ENCODE data around the gene CUL5.
A peak's percentile ranks its signal among the peaks of the same experiment; 100 is the strongest.

CUL5 gene

DNA sequence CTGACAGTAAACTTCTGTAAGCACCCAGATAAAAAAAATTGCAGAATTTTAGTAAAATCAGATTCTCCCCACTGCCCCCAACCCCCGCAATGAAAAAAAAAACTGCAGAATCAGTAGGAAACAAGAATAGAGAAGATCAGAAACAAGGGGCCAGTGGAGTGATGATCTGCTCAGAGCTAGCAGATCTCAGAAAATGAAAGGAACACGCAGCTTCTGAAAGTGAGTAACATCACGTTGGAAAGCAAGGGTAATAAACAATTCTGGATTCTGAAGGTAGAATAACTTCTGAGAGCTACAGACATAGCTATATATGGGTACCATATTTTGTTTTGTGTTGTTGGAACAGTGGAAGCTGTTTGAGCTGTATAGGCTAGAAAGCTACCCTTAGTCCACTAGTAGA is 135.9 kb downstream of the CUL5 start:
- H3K36me3 ChIP-seq (ENCODE audit: insufficient read depth), result no peaks in the 10 kb centered on the region
- H3K4me1 ChIP-seq (ENCODE audit: low read depth, poor library complexity, severe bottlenecking), result peaks cover 20% of the 10 kb centered on the region
- no peak overlapping the region for H3K4me3 ChIP-seq (IDR thresholded peaks at IDR 0.05; ENCODE audit: insufficient read depth, low read depth, low read length)
- H3K79me2 ChIP-seq (ENCODE audit: insufficient read depth, low read depth), result no peaks in the 10 kb centered on the region
- peak overlapping the region; percentile 35; the same call in 1 of the 2 replicates for H3K27ac ChIP-seq
- no peaks in the 10 kb centered on the region for H3K27me3 ChIP-seq (ENCODE audit: insufficient read depth, low read depth)
- peak overlapping the region; percentile 28 for H3K4me2 ChIP-seq
- no peak overlapping the region for H3K9ac ChIP-seq
- H4K20me1 ChIP-seq (ENCODE audit: insufficient read depth), result no peaks in the 10 kb centered on the region
- no peak for TF ChIP-seq CTCF (conservative IDR thresholded peaks at IDR 0.05; ENCODE audit: low read depth, low read length)
- H2AFZ ChIP-seq (ENCODE audit: low read depth), result no peak overlapping the region

DNA sequence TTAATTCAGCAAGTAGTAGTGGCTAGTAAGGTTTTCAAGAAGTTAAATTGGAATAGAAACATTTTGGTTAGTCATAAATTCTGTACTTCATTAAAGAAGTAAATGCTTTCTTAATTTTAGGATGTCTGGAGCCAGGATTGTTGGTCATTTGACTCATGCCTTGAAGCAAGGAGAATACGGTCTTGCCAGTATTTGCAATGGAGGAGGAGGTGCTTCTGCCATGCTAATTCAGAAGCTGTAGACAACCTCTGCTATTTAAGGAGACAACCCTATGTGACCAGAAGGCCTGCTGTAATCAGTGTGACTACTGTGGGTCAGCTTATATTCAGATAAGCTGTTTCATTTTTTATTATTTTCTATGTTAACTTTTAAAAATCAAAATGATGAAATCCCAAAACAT is 138.5 kb downstream of the CUL5 start:
- no peaks in the 10 kb centered on the region for H3K27me3 ChIP-seq (ENCODE audit: insufficient read depth, low read depth)
- TF ChIP-seq CTCF (conservative IDR thresholded peaks at IDR 0.05; ENCODE audit: low read depth, low read length), result no peak
- no peak overlapping the region for H3K4me3 ChIP-seq (IDR thresholded peaks at IDR 0.05; ENCODE audit: insufficient read depth, low read depth, low read length)
- H3K4me2 ChIP-seq, result no peak overlapping the region
- peaks cover 20% of the 10 kb centered on the region for H3K4me1 ChIP-seq (ENCODE audit: low read depth, poor library complexity, severe bottlenecking)
- H2AFZ ChIP-seq (ENCODE audit: low read depth), result no peak overlapping the region
- no peaks in the 10 kb centered on the region for H4K20me1 ChIP-seq (ENCODE audit: insufficient read depth)
- no peak overlapping the region for H3K9ac ChIP-seq
- H3K27ac ChIP-seq, result no peak overlapping the region
- H3K79me2 ChIP-seq (ENCODE audit: insufficient read depth, low read depth), result no peaks in the 10 kb centered on the region
- H3K36me3 ChIP-seq (ENCODE audit: insufficient read depth), result no peaks in the 10 kb centered on the region

DNA sequence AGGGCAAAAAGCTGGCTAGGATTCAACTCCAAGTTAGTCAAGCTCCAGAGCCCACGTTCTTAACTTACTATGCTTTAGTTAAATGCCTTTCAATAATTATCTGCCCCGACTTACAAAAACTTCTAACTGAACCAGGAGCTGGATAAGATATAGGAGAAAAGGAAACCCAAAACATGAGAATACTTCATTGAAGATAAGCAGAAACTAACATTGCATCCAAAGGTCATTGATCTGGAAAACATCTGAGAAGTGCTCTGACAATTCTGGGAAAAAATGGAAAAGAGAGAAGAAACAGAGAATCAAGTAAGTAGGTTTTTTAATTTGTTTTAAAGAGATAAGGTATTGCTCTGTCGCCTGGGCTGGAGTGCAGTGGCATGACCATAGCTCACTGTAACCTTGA is 139.9 kb downstream of the CUL5 start:
- Histone ChIP-seq H3K27ac (no peak overlapping the region), H3K9ac (no peak overlapping the region), H3K36me3 (ENCODE audit: insufficient read depth) (no peaks in the 10 kb centered on the region), H3K4me3 (IDR thresholded peaks at IDR 0.05; ENCODE audit: insufficient read depth, low read depth, low read length) (no peak overlapping the region), H3K4me2 (no peak overlapping the region), H4K20me1 (ENCODE audit: insufficient read depth) (no peaks in the 10 kb centered on the region), H3K4me1 (ENCODE audit: low read depth, poor library complexity, severe bottlenecking) (peaks cover 17% of the 10 kb centered on the region), H3K79me2 (ENCODE audit: insufficient read depth, low read depth) (no peaks in the 10 kb centered on the region), H2AFZ (ENCODE audit: low read depth) (no peak overlapping the region), H3K27me3 (ENCODE audit: insufficient read depth, low read depth) (no peaks in the 10 kb centered on the region)
- TF ChIP-seq CTCF (conservative IDR thresholded peaks at IDR 0.05; ENCODE audit: low read depth, low read length), result no peak

DNA sequence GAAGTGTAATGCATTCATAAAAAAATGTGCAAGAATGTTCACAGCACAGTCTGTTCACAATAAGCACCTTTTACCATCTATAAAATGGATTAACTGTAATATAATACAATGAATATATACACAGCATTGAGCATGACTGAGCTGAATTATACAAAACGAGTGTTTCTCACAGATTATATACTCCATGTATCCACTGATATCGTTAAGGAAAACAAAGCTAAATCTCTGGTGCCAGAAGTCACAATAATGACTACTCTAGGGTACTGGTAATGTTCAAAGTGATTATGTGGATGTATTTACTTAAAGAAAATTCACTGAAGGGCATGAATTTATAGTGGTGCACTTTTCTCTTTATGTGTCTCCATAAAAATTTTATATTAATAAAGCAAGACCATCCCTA is 145.9 kb downstream of the CUL5 start:
- no peaks in the 10 kb centered on the region for H3K79me2 ChIP-seq (ENCODE audit: insufficient read depth, low read depth)

More for the DNA sequence above, 145.9 kb downstream of the CUL5 start:
- TF ChIP-seq CTCF (conservative IDR thresholded peaks at IDR 0.05; ENCODE audit: low read depth, low read length), result no peak
- H3K4me1 ChIP-seq (ENCODE audit: low read depth, poor library complexity, severe bottlenecking), result no peaks in the 10 kb centered on the region
- no peaks in the 10 kb centered on the region for H3K36me3 ChIP-seq (ENCODE audit: insufficient read depth)
- no peaks in the 10 kb centered on the region for H3K27me3 ChIP-seq (ENCODE audit: insufficient read depth, low read depth)
- H3K9ac ChIP-seq, result no peak overlapping the region
- H2AFZ ChIP-seq (ENCODE audit: low read depth), result no peak overlapping the region
- no peak overlapping the region for H3K4me2 ChIP-seq
- no peaks in the 10 kb centered on the region for H4K20me1 ChIP-seq (ENCODE audit: insufficient read depth)
- no peak overlapping the region for H3K4me3 ChIP-seq (IDR thresholded peaks at IDR 0.05; ENCODE audit: insufficient read depth, low read depth, low read length)
- H3K27ac ChIP-seq, result no peak overlapping the region
